K562 (cell line): ENCODE results near the gene SHLD1. TPM values are rescaled to one million over a fixed set of nuclear protein-coding genes. Genes with fewer than 3 reads are reported as not detected.

Experiments
- ATAC-seq: fragments of 200-7000 bp; cut with Tn5 transposase; 3 replicates; pipeline ENCODE4 v1.9.1; 2020; ENCODE audit warnings: moderate library complexity
- BruUV-seq: library from RNA; stranded (reverse); fragments of 400-500 nt; replicated peaks from 2 replicates; lab custom pipeline; 2021; lab: Mats Ljungman, UMichigan
- CTCF ChIA-PET: fragments of 300-600 bp; formaldehyde crosslinking; extraction: SDS; loops from one replicate; lab custom pipeline; 2021; ENCODE audit warnings: low intra/inter-chr PET ratio; lab: Yijun Ruan, JAX
- POLR2A ChIA-PET: fragments of 300-600, 350-650 bp; sonication (Branson Sonifier 250); formaldehyde crosslinking; extraction: SDS; loops from one replicate; lab custom pipeline; 2021; ENCODE audit warnings: antibody characterized with exemption, inconsistent platforms; lab: Yijun Ruan, JAX
- DNase-seq, 4 experiments: peaks; one replicate each; pipeline versions ENCODE4 v3.0.0 to v3.0.0-alpha.2; 2011 to 2018; ENCODE audit warnings: low spot score in 3 of 4, mixed read lengths in 3 of 4; ENCODE audit errors: extremely low read depth in 1 of 4
- FAIRE-seq: peaks from 2 replicates; lab custom pipeline; 2011; peaks lifted over from hg19 to GRCh38; lab: Jason Lieb, UNC
- H2AFZ ChIP-seq: 2 replicates; pipeline ENCODE4 v1.6.0; 2011; ENCODE audit warnings: low read depth, low read length, control low read depth, inconsistent platforms
- H3K27ac ChIP-seq: fragments of 200-600 bp; 3 replicates; pipeline ENCODE4 v1.8.0; 2011; ENCODE audit warnings: low read depth, mild to moderate bottlenecking, control low read depth, inconsistent platforms, low read length, moderate library complexity, mixed read lengths; ENCODE audit errors: extremely low read depth
- H3K27me3 ChIP-seq, 2 experiments: fragments of 300-600 bp in 1 of 2; 2 replicates in 1 of 2; 3 replicates in 1 of 2; pipeline versions ENCODE4 v1.6.0 to v1.8.0; 2011; ENCODE audit warnings: inconsistent platforms in 2 of 2, low read length in 2 of 2, mild to moderate bottlenecking in 1 of 2, mixed read lengths in 1 of 2, moderate library complexity in 1 of 2; ENCODE audit not compliant: control insufficient read depth in 2 of 2, insufficient read depth in 2 of 2
- H3K36me3 ChIP-seq: fragments of 300-600 bp; 3 replicates; pipeline ENCODE4 v1.8.0; 2011; ENCODE audit warnings: mild to moderate bottlenecking, low read length, inconsistent platforms; ENCODE audit not compliant: control insufficient read depth, insufficient read depth
- H3K4me1 ChIP-seq, 2 experiments: fragments of 200-600 bp in 1 of 2; replicated peaks in 1 of 2; 2 replicates in 1 of 2; 3 replicates in 1 of 2; pipeline versions ENCODE4 v1.5.1 to v1.8.0; 2011; ENCODE audit warnings: inconsistent platforms in 2 of 2, low read length in 2 of 2, mild to moderate bottlenecking in 1 of 2, mixed read lengths in 1 of 2, moderate library complexity in 1 of 2; ENCODE audit not compliant: control insufficient read depth in 2 of 2, insufficient read depth in 2 of 2
- H3K4me2 ChIP-seq: 2 replicates; pipeline ENCODE4 v1.6.1; 2011; ENCODE audit warnings: low read length, control low read depth, inconsistent platforms, mixed read lengths; ENCODE audit not compliant: insufficient read depth
- H3K4me3 ChIP-seq: fragments of 200-600 bp; sonication (generic), shearing (Covaris generic); 2 replicates; pipeline ENCODE4 v1.5.1; 2016; ENCODE audit warnings: control low read depth, inconsistent platforms
- H3K79me2 ChIP-seq: fragments of 200-600 bp; 3 replicates; pipeline ENCODE4 v1.8.0; 2011; ENCODE audit warnings: low read length, inconsistent platforms; ENCODE audit not compliant: control insufficient read depth, insufficient read depth
- H3K9ac ChIP-seq, 2 experiments: 2 replicates each; pipeline versions ENCODE4 v1.6.0 to v1.6.1; 2011; ENCODE audit warnings: low read depth in 2 of 2, low read length in 2 of 2, control low read depth in 1 of 2, inconsistent platforms in 1 of 2, mild to moderate bottlenecking in 1 of 2, mixed read lengths in 1 of 2; ENCODE audit not compliant: insufficient read depth in 1 of 2
- H3K9me1 ChIP-seq: one replicate; pipeline ENCODE4 v1.6.0; 2011; ENCODE audit warnings: inconsistent platforms, mild to moderate bottlenecking, low read length, moderate library complexity; ENCODE audit not compliant: control insufficient read depth, insufficient read depth
- H3K9me3 ChIP-seq: replicated peaks from 2 replicates; pipeline ENCODE4 v1.5.1; 2011; ENCODE audit warnings: low read depth, low read length, inconsistent platforms; ENCODE audit not compliant: control insufficient read depth, insufficient read depth
- H4K20me1 ChIP-seq: replicated peaks from 2 replicates; pipeline ENCODE4 v1.6.1; 2011; ENCODE audit warnings: low read length, inconsistent platforms, mixed read lengths; ENCODE audit not compliant: control insufficient read depth, insufficient read depth
- CBX3 ChIP-seq, 2 experiments: IDR thresholded peaks; 1 replicate in 1 of 2; 2 replicates in 1 of 2; pipeline ENCODE4 v1.6.1; 2012; ENCODE audit warnings: inconsistent platforms in 2 of 2, low read length in 2 of 2, borderline replicate concordance in 1 of 2, control low read depth in 1 of 2
- FOXJ3 ChIP-seq: sonication (generic); formaldehyde crosslinking; IDR thresholded peaks from 2 replicates; pipeline ENCODE4 v1.4.0; 2020; ENCODE audit warnings: mild to moderate bottlenecking, missing genetic modification reagents
- KDM1A ChIP-seq, 2 experiments: fragments of 450-650 bp; IDR thresholded peaks; 2 replicates each; pipeline ENCODE4 v1.6.1; 2016; ENCODE audit warnings: mild to moderate bottlenecking in 2 of 2
- MAFK ChIP-seq: IDR thresholded peaks from 2 replicates; pipeline ENCODE4 v1.6.1; 2011; ENCODE audit warnings: low read length, improper control_type of control experiment
- MTA1 ChIP-seq: fragments of 450-650 bp; IDR thresholded peaks from 2 replicates; pipeline ENCODE4 v1.6.1; 2017; ENCODE audit warnings: borderline replicate concordance
- TEAD1 ChIP-seq, 2 experiments: fragments of 450-650 bp in 1 of 2; sonication (generic) in 1 of 2; formaldehyde crosslinking; IDR thresholded peaks; 2 replicates each; pipeline versions ENCODE4 v1.4.0 to v1.8.0; 2020 to 2022; ENCODE audit warnings: mild to moderate bottlenecking in 2 of 2, missing genetic modification reagents in 1 of 2
- ZNF274 ChIP-seq: IDR thresholded peaks from 2 replicates; pipeline ENCODE4 v1.6.1; 2011; ENCODE audit warnings: low read depth, mild to moderate bottlenecking, low read length, moderate library complexity, borderline replicate concordance
- ZNF830 ChIP-seq: fragments of 250-450 bp; sonication (Bioruptor Pico); IDR thresholded peaks from 2 replicates; pipeline ENCODE4 v1.5.0; 2021; ENCODE audit warnings: mild to moderate bottlenecking
- WGBS: fragments of 100-300 bp; shearing (Covaris generic); methylation state at CpG from one replicate; pipeline ENCODE4 v1.1.6; 2016; ENCODE audit warnings: low coverage, mixed read lengths; ENCODE audit not compliant: insufficient coverage; ENCODE audit errors: missing lambda C conversion rate; 5-methylcytosine and 5-hydroxymethylcytosine counted together
- in situ Hi-C: fragments of 300-500 bp; cut with MboI; formaldehyde crosslinking; loops from 4 replicates; pipeline ENCODE4 v1.15.0; 2018; ENCODE audit warnings: inconsistent platforms, mixed read lengths
- intact Hi-C: fragments of 100-400 bp; cut with micrococcal nuclease; formaldehyde crosslinking; loops from 2 replicates; pipeline ENCODE4 v1.14.2; 2022
- polyA plus RNA-seq, 8 experiments: library from polyadenylated mRNA; depleted of rRNA in 4 of 8; stranded (reverse) in 5 of 8; unstranded in 3 of 8; fragments of >200 nt; fragmentation: Nextera tagmentation in 2 of 8; fragmentation: Illumina TruSeq in 1 of 8; extraction: Ambion mirVana in 2 of 8; extraction: Trizol in 1 of 8; gene quantifications; 2 replicates each; pipeline versions ENCODE4 v1.2.1 to v1.2.3, GENCODE V29; 2011 to 2014; ENCODE audit warnings: inconsistent platforms in 1 of 8, missing spikeins in 1 of 8
- total RNA-seq, 7 experiments: library from RNA; depleted of rRNA in 6 of 7; stranded (reverse); fragments of >200 nt in 6 of 7; fragmentation: Illumina TruSeq in 2 of 7; extraction: Trizol in 2 of 7; gene quantifications; 2 replicates each; pipeline versions ENCODE4 v1.2.1 to v1.2.3, GENCODE V29; 2011 to 2021; ENCODE audit warnings: low replicate concordance in 1 of 7
- TF ChIP-seq, protein P1 (sequence below): fragments of 250-450 bp; sonication (Bioruptor Pico); IDR thresholded peaks from 2 replicates; pipeline ENCODE4 v1.4.0; 2020; ENCODE audit warnings: borderline replicate concordance
- TF ChIP-seq, protein P2 (sequence below): fragments of 250-450 bp; sonication (Bioruptor Pico); IDR thresholded peaks from 2 replicates; pipeline ENCODE4 v1.8.0; 2022; ENCODE audit warnings: moderate library complexity, mild to moderate bottlenecking, inconsistent platforms

The SHLD1 gene
- total and polyA plus RNA-seq, 9 of the 15 experiments (the other 6 are each of a cell fraction or from before 2014, with no cell fraction given) = 3.7 to 21.6 (median 8.2) TPM

DNA sequence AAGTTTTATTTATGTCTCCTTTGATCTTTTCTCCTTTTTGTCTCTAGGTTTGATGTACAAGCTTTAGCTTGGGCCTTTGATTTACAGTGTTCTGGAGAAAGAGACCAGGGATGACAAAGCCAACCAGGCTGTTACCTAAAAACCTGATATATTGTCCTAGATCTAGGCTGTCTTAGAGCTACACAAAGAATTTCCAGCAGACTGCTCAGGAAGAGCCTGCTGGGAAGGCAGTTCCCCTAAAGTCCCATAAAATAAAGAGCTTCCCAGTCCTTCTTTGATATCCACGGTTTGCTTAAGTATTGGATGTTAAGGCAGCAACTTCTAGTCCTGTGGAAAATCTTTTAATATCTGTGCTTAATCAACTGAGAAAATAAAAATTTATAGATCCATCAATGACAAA lies 70.5 kb downstream of the SHLD1 start:
- Histone ChIP-seq H3K27me3 (no peaks in the 10 kb centered on the region), H3K27ac (no peak overlapping the region), H3K79me2 (no peaks in the 10 kb centered on the region), H3K36me3 (no peaks in the 10 kb centered on the region), H3K4me1 (peaks cover 0 to 8% of the 10 kb centered on the region in 2 experiments; a peak in 3 of 5 replicates), H3K4me3 (no peak overlapping the region), H3K9ac (no peak overlapping the region), H4K20me1 (no peaks in the 10 kb centered on the region), H3K4me2 (no peak overlapping the region), H3K9me1 (no peaks in the 10 kb centered on the region), H3K9me3 (no peaks in the 10 kb centered on the region), H2AFZ (no peak overlapping the region)
- ATAC-seq = no peak
- no peak for TF ChIP-seq TEAD1 (CRISPR knock-in tag; IDR thresholded peaks at IDR 0.05)
- TF ChIP-seq MAFK = no peak
- no peak for TF ChIP-seq KDM1A (IDR thresholded peaks at IDR 0.05)
- TF ChIP-seq CBX3 (IDR thresholded peaks at IDR 0.05; ENCODE audit: borderline replicate concordance in 1 of 2, low read length in 2 of 2) = no peak
- TF ChIP-seq ZNF274 = no peak
- TF ChIP-seq, protein P1, sequence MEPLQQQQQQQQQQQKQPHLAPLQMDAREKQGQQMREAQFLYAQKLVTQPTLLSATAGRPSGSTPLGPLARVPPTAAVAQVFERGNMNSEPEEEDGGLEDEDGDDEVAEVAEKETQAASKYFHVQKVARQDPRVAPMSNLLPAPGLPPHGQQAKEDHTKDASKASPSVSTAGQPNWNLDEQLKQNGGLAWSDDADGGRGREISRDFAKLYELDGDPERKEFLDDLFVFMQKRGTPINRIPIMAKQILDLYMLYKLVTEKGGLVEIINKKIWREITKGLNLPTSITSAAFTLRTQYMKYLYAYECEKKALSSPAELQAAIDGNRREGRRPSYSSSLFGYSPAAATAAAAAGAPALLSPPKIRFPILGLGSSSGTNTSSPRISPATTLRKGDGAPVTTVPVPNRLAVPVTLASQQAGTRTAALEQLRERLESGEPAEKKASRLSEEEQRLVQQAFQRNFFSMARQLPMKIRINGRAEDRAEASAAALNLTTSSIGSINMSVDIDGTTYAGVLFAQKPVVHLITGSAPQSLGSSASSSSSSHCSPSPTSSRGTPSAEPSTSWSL (CRISPR knock-in tag) = no peak
- TF ChIP-seq ZNF830 (CRISPR knock-in tag) = no peak
- TF ChIP-seq, protein P2, sequence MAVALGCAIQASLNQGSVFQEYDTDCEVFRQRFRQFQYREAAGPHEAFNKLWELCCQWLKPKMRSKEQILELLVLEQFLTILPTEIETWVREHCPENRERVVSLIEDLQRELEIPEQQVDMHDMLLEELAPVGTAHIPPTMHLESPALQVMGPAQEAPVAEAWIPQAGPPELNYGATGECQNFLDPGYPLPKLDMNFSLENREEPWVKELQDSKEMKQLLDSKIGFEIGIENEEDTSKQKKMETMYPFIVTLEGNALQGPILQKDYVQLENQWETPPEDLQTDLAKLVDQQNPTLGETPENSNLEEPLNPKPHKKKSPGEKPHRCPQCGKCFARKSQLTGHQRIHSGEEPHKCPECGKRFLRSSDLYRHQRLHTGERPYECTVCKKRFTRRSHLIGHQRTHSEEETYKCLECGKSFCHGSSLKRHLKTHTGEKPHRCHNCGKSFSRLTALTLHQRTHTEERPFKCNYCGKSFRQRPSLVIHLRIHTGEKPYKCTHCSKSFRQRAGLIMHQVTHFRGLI (CRISPR knock-in tag) = no peak
- TF ChIP-seq FOXJ3 (CRISPR knock-in tag) = no peak
- TF ChIP-seq MTA1 = no peak
- intact Hi-C loops = no loop called here
- DNase-seq = no peak
- BruUV-seq = no TSS peak
- in situ Hi-C loops = no loop called here
- no peak for FAIRE-seq
- CTCF ChIA-PET = no interaction called here
- POLR2A ChIA-PET = interaction anchor here (0.5 kb wide), 1 partner anchor 412 kb away, joined by 3 read pairs; no protein-coding TSS in a partner anchor
- 0% methylated on average over 1 of the region's 1 CpG for WGBS
